AG09319 (cell line): Measurements from ENCODE around the gene ABI3.

Experiments
- DNase-seq: peaks from one replicate; pipeline ENCODE4 v3.0.0-alpha.2; 2010; ENCODE audit warnings: low read depth; ENCODE audit errors: extremely low read depth
- TF ChIP-seq, protein P1 (sequence below): IDR thresholded peaks from 2 replicates; pipeline ENCODE4 v1.5.1; 2011; ENCODE audit warnings: low read depth, mild to moderate bottlenecking, inconsistent platforms, low read length, moderate library complexity

Gene ABI3

DNA sequence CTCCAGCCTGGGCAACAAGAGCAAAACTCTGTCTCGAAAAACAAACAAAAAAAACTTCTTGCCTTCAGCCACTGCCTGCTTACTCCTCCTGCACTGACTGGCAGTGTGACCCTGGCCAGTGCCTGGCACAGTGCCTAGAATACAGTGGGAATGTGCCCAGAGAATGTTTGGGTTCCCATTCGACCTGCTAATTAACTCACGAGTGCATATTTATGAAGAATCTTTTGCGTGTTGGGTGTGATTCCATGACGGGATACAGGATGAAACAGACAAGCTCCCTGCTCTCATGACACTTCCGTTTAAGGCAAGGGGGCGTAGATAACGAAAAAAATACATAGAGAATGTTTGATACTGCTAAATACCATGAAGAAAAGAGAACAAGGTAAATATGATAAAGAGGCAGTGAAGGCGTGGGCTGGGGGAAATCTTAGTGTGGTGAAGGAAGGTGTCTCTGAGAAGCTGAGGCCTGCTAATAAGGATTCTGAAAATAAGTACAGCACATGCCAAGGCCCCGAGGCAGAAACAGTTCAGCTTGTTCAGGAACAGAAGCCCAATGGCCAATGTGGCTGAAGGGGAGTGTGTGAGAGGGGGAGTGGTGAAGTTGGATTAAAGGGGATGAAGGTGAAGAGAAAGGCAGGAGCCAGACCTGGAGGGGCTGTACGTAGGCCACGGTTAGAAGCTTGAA, 4.3 kb downstream of the ABI3 start:
- TF ChIP-seq, protein P1, sequence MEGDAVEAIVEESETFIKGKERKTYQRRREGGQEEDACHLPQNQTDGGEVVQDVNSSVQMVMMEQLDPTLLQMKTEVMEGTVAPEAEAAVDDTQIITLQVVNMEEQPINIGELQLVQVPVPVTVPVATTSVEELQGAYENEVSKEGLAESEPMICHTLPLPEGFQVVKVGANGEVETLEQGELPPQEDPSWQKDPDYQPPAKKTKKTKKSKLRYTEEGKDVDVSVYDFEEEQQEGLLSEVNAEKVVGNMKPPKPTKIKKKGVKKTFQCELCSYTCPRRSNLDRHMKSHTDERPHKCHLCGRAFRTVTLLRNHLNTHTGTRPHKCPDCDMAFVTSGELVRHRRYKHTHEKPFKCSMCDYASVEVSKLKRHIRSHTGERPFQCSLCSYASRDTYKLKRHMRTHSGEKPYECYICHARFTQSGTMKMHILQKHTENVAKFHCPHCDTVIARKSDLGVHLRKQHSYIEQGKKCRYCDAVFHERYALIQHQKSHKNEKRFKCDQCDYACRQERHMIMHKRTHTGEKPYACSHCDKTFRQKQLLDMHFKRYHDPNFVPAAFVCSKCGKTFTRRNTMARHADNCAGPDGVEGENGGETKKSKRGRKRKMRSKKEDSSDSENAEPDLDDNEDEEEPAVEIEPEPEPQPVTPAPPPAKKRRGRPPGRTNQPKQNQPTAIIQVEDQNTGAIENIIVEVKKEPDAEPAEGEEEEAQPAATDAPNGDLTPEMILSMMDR, result no peak
- DNase-seq, result no peak

DNA sequence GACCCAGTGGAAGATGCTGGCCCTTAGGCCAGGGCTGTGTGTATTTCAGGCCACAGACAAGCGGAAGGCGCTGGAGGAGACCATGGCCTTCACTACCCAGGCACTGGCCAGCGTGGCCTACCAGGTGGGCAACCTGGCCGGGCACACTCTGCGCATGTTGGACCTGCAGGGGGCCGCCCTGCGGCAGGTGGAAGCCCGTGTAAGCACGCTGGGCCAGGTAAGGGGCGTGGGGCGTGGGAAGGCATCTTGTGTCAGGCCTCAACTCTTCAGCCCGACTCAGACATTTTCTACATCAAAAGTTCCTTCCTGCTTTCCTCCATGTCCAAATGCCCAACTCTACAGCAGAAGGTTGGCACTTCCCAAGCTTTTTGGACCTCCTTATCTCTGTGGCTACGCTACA, 6.0 kb downstream of the ABI3 start:
- TF ChIP-seq, protein P1, result no peak
- no peak for DNase-seq

DNA sequence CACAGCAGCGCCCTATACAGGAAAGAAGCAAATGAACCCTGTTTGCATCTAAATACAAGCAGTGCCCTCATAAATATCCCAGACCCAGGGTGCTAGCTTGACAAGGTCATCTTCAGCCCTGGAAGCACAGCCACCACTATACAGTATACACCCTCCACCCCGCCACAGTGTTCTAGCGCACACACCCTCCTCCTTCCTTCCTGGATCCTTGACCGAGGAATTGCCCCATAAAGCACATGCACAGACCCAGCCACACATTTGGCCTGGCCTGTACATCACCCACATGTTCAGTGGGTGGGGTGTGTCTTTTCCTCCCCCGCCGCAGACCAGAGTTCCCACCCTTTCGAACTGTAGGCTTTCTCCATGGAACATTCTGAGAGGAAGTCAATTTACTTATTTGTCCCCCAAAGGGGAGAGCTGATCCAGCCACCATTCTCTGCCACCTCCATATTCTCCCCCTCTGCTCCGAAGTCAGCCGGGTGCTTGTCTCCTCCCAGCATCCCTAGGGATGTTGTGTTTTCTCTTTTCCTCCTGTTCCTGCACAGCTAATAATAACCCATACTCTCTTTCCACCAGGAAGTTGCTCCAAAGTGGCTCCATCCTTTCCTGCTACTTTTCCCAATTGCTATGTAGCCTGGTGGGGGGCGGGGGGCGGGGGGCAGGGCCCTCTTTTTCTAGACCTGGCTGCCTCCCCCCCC, 6.6 kb downstream of the ABI3 start:
- TF ChIP-seq, protein P1, result no peak
- DNase-seq, result no peak

DNA sequence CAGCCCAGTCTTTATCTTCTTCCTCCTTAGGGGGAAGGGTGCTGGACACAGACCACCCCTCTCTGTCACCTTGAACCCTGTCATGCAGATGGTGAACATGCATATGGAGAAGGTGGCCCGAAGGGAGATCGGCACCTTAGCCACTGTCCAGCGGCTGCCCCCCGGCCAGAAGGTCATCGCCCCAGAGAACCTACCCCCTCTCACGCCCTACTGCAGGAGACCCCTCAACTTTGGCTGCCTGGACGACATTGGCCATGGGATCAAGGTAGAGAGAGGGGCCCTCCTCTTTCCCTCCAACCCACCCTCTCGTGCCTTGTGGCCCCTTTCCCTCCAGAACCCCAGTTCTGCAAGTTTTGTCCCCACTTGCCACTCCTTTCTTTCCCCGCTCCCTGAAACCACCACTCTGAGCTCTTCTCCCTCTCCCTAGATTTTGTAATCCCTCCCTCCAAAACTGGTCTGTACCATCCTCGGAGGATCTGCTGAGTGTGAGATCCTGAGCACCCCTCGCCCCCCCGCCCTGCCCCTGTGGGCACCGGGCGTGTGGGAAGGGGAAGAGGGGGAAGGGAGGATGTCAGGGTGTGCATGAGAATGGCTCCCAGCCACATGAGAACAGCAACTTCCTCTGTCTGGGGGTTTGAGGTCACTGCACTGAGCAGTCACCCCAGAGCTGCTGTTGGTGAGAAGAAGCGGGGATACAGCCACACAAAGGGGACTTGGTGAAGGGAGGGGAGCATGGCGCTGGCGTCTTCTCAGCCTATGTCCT, 7.3 kb downstream of the ABI3 start:
- no peak for DNase-seq

DNA sequence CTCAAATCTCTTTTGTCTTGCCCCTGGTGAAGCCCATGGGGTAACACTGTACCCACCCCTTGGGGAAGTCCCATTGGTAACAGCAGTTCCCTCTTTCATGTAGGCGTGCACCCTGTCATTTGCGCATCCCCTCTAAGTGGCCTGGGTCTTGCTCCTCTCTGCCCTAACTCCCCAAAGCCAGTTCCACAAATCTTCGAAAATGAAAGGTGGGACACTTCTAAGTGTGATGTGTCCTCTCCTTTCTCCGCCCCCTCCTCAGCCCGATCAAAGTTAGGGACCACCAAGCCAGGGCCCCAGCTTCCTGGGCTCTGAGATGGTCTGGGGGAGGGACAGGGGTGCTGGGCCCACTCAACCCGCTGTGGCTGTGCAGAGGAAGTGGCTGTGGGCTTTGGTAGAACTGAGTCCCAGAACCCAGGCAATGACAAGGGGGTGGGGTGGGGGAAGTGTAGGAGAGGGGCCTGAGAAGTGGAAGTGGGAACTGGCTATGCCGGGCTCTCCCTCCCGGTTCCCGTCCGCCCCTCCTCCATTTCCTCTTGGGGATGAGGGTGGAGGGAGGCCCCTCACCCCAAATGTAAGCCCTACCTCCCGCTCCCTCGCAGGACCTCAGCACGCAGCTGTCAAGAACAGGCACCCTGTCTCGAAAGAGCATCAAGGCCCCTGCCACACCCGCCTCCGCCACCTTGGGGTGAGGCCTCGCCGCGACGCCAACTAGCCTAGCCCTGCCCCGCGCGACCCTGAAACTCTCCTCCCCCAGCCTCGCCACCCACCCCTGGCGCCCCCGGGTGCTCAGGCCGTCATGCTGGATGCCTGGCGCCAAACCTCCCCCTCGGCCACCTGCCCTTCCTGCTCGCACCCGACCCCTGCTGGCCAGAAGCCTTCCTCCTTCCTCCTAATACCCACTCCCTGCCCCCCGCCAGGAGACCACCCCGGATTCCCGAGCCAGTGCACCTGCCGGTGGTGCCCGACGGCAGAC, 8.7 kb downstream of the ABI3 start:
- TF ChIP-seq, protein P1, result peak; percentile 3

More for the DNA sequence above, 7.3 kb downstream of the ABI3 start:
- TF ChIP-seq, protein P1, result no peak

DNA sequence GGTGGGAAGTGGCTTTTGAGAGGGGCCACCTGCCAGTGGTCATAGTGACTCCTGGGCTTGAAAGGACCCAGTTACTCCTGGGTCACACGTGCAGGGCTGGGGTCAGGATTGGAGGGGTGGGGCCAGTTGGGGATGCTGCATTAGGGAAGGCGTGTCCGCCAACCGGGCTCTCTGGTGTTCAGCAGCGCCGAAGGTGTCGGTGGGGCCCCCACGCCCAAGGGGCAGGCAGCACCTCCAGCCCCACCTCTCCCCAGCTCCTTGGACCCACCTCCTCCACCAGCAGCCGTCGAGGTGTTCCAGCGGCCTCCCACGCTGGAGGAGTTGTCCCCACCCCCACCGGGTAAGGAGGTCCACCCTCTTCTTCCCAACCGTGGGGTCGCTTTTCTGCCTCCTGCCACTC, 9.5 kb downstream of the ABI3 start:
- DNase-seq, result no peak
- TF ChIP-seq, protein P1, result no peak

More for the DNA sequence above, 8.7 kb downstream of the ABI3 start:
- DNase-seq, result no peak
